ENCODE results near the gene CMPK2. TPM values are rescaled to one million over a fixed set of nuclear protein-coding genes. Genes with fewer than 3 reads are reported as not detected.

CMPK2 gene, protein sequence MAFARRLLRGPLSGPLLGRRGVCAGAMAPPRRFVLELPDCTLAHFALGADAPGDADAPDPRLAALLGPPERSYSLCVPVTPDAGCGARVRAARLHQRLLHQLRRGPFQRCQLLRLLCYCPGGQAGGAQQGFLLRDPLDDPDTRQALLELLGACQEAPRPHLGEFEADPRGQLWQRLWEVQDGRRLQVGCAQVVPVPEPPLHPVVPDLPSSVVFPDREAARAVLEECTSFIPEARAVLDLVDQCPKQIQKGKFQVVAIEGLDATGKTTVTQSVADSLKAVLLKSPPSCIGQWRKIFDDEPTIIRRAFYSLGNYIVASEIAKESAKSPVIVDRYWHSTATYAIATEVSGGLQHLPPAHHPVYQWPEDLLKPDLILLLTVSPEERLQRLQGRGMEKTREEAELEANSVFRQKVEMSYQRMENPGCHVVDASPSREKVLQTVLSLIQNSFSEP
- total RNA-seq = 3.0 and 6.0 TPM in 2 replicates

DNA sequence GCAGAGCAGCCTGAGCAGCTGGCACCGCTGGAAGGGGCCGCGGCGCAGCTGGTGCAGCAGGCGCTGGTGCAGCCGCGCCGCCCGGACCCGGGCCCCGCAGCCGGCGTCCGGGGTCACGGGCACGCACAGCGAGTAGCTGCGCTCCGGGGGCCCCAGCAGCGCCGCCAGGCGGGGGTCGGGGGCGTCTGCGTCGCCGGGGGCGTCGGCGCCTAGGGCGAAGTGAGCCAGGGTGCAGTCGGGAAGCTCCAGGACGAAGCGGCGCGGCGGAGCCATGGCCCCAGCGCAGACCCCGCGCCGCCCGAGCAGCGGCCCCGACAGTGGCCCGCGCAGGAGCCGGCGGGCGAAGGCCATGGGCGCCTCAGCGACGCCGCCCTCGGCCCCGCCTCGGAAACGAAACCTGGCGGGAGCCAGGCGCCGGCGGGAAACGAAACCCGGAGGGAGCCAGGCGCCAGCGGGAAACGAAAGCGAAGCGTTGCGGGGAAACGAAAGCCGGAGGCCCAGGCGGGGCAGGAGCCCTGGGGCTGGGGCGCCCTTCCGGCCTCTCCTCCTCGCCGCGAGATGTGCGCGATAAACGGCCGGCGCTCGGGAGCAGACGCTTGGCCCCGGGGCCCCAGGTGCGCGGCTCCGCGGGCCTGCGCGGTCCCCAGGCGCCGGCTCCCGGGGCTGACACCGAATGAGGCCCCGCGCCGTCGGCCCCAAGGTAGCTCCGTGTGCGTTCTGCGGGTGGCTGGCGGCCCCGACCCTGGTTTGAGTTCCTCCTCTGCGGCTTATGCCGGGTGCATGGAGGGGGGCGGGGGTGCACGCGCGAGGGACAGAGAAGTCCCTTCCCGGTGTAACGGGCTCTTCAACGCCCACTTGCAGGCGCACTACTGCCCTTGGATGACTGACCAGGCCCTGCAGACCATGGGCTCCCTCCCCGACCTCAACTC, at the start of gene CMPK2:
TSS of gene CMPK2 (minus strand) at position 562 of the 929 bp plus-strand sequence. CDS start at position 351, 211 bp downstream.

DNA sequence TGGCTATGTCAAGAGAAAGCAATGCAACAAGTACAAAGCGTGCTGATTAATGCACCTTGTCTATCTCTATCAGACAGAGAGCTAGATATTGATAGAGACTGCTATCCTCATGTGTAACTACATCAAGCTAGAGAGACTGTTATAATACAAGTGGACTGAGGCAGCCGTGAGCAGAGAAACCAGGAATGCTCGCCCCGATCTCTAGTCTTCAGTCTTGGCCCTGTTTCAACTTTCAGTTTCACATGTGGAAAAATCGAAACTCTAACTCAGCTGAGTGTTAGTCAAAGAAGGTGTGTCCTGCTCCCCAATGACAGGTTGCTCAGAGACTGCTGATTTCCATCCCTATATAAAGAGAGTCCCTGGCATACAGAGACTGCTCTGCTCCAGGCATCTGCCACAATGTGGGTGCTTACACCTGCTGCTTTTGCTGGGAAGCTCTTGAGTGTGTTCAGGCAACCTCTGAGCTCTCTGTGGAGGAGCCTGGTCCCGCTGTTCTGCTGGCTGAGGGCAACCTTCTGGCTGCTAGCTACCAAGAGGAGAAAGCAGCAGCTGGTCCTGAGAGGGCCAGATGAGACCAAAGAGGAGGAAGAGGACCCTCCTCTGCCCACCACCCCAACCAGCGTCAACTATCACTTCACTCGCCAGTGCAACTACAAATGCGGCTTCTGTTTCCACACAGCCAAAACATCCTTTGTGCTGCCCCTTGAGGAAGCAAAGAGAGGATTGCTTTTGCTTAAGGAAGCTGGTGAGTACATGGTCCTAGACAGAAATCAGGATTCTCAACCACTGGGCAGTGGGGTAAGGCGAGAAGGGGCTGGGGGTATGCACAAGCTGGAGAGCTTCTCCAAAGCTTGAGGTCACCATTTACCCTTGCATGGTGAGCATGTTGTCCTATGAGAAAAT, 11.9 kb upstream of the CMPK2 start, which contains the start of gene RSAD2:
TSS of gene RSAD2 (plus strand) at position 376 of the 903 bp plus-strand sequence. CDS start at position 400, 24 bp downstream.

Other genes with a start within 250 kb of the CMPK2 start
- 3.3 and 5.0 TPM in 2 replicates for gene RSAD2, start 11.9 kb upstream of the CMPK2 start, total RNA-seq
- 6.6 and 14.0 TPM in 2 replicates for gene RNF144A, start 51.5 kb upstream of the CMPK2 start, total RNA-seq